SKM-1 (cell line): Measurements from ENCODE around the gene SON.
"Not testable (repeated sequence)": the region's sequence is repeated elsewhere in the genome, so short reads cannot be mapped to it uniquely, and the experiment has no call there.

ENCODE experiments used
- DNase-seq: peaks from one replicate; lab custom pipeline; 2025; ENCODE audit not compliant: unreplicated experiment; lab: John Stamatoyannopoulos, UW

The SON gene

GRCh38 chr21:33566514-33566913 lies 23.7 kb downstream of the SON start:
- DNase-seq: no peak

GRCh38 chr21:33567914-33568313 lies 25.1 kb downstream of the SON start:
- DNase-seq: no peak

- DNase-seq: no peak
Measured at GRCh38 chr21:33568448-33568847, 25.6 kb downstream of the SON start.

- no peak for DNase-seq
Measured at GRCh38 chr21:33569991-33570390, 27.2 kb downstream of the SON start.

GRCh38 chr21:33572350-33572749 lies 29.5 kb downstream of the SON start:
- no peak for DNase-seq

- not testable (repeated sequence) for DNase-seq
Measured at GRCh38 chr21:33576741-33577141, 33.9 kb downstream of the SON start.

- DNase-seq: no peak
Measured at GRCh38 chr21:33578214-33578613, 35.4 kb downstream of the SON start.

GRCh38 chr21:33578959-33579542 lies 36.2 kb downstream of the SON start:
- no peak for DNase-seq

- no peak for DNase-seq
Measured at GRCh38 chr21:33584455-33584854, 41.6 kb downstream of the SON start.

- no peak for DNase-seq
Measured at GRCh38 chr21:33586927-33587326, 44.1 kb downstream of the SON start.

- DNase-seq: no peak
Measured at GRCh38 chr21:33587792-33588484, 45.1 kb downstream of the SON start.

- DNase-seq: peak; percentile 76
Measured at GRCh38 chr21:33588485-33589335, 45.9 kb downstream of the SON start, which contains the start of gene DONSON. DONSON (minus strand) TSS chr21:33588684; CDS start chr21:33588641, 43 bp downstream.

GRCh38 chr21:33598051-33598450 lies 55.2 kb downstream of the SON start:
- DNase-seq: no peak

GRCh38 chr21:33608559-33608958 lies 65.7 kb downstream of the SON start:
- no peak for DNase-seq

- no peak for DNase-seq
Measured at GRCh38 chr21:33611006-33611744, 68.3 kb downstream of the SON start.

- DNase-seq: not testable (repeated sequence)
Measured at GRCh38 chr21:33617565-33617964, 74.7 kb downstream of the SON start.

GRCh38 chr21:33618407-33618806 lies 75.6 kb downstream of the SON start:
- no peak for DNase-seq

- DNase-seq: peak; percentile 38
Measured at GRCh38 chr21:33619726-33620125, 76.9 kb downstream of the SON start.

GRCh38 chr21:33622253-33622652 lies 79.4 kb downstream of the SON start:
- DNase-seq: no peak

- not testable (repeated sequence) for DNase-seq
Measured at GRCh38 chr21:33626151-33626550, 83.3 kb downstream of the SON start.
